C4-2B (cell line): Measurements from ENCODE around the gene GLI1.

Experiments
- ZFX ChIP-seq: fragments of 450-650 bp; IDR thresholded peaks from 2 replicates; pipeline ENCODE4 v1.6.1; 2017
- TF ChIP-seq, protein P1 (sequence below): fragments of 450-650 bp; conservative IDR thresholded peaks from 2 replicates; pipeline ENCODE4 v1.5.1; 2017; ENCODE audit warnings: mild to moderate bottlenecking

DNA sequence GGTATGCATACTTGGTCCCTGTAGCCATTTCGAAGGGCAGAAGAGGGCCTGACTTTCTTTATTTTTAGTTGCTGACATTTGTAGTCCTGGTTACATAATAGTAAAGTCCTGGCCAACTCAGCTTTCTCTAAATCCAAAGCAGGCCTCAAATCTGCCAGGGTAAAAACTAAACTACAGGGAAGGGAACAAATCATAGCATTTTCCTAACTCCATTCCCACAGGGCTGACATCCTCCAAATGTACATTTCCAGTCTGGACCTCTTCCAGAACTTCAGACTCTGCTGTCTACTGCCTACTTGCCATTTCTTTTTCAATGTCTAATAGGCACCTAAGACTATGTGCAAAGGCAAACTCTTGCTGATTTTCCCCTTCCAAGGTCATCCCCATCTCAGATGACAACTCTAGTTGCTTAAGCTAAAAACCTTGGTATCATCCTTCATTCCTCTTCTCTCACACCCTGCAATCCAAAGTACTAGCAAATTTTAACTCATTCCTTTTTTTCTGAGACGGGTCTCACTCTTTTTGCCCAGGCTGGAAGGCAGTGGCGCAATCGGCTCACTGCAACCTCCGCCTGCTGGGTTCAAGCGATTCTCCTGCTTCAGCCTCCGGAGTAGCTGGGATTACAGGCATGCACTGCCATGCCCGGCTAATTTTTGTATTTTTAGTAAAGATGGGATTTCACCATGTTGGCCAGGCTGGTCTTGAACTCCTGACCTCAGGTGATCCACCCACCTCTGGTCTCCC lies 58.8 kb downstream of the GLI1 start:
- TF ChIP-seq, protein P1, sequence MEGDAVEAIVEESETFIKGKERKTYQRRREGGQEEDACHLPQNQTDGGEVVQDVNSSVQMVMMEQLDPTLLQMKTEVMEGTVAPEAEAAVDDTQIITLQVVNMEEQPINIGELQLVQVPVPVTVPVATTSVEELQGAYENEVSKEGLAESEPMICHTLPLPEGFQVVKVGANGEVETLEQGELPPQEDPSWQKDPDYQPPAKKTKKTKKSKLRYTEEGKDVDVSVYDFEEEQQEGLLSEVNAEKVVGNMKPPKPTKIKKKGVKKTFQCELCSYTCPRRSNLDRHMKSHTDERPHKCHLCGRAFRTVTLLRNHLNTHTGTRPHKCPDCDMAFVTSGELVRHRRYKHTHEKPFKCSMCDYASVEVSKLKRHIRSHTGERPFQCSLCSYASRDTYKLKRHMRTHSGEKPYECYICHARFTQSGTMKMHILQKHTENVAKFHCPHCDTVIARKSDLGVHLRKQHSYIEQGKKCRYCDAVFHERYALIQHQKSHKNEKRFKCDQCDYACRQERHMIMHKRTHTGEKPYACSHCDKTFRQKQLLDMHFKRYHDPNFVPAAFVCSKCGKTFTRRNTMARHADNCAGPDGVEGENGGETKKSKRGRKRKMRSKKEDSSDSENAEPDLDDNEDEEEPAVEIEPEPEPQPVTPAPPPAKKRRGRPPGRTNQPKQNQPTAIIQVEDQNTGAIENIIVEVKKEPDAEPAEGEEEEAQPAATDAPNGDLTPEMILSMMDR, result no peak
- no peak for TF ChIP-seq ZFX
